WERI-Rb-1 (cell line): Measurements from ENCODE around the gene KLF4.

ENCODE experiments used
- DNase-seq: peaks from one replicate; pipeline ENCODE4 v3.0.0-alpha.2; 2020
- H3K27ac ChIP-seq: fragments of 250-450 bp; sonication (Bioruptor Pico); 2 replicates; pipeline ENCODE4 v1.5.1; 2020; ENCODE audit warnings: mild to moderate bottlenecking, moderate library complexity
- H3K27me3 ChIP-seq: fragments of 250-450 bp; sonication (Bioruptor Pico); 2 replicates; pipeline ENCODE4 v1.5.1; 2021; ENCODE audit warnings: mild to moderate bottlenecking, low read depth, moderate library complexity; ENCODE audit not compliant: insufficient read depth, severe bottlenecking
- H3K36me3 ChIP-seq: fragments of 250-450 bp; sonication (Bioruptor Pico); 2 replicates; pipeline ENCODE4 v1.5.1; 2020; ENCODE audit warnings: mild to moderate bottlenecking, moderate library complexity
- H3K4me3 ChIP-seq: 2 replicates; pipeline ENCODE4 v1.5.1; 2011; ENCODE audit warnings: low read depth, mild to moderate bottlenecking, control low read depth, low read length
- H3K9me3 ChIP-seq: fragments of 250-450 bp; sonication (Bioruptor Pico); 2 replicates; pipeline ENCODE4 v1.5.1; 2021; ENCODE audit warnings: mild to moderate bottlenecking, moderate library complexity; ENCODE audit not compliant: severe bottlenecking
- CTCF ChIP-seq: IDR thresholded peaks from 2 replicates; pipeline ENCODE4 v1.5.1; 2011; ENCODE audit warnings: low read depth, mild to moderate bottlenecking, control low read depth, inconsistent platforms, low read length

Gene KLF4

GRCh38 chr9:107523539-107523938 lies 34.0 kb upstream of the KLF4 start:
- no peak overlapping the region for H3K27ac ChIP-seq
- no peaks in the 10 kb centered on the region for H3K36me3 ChIP-seq
- no peak for DNase-seq
- peaks cover 76% of the 10 kb centered on the region for H3K27me3 ChIP-seq
- peaks cover 3% of the 10 kb centered on the region for H3K9me3 ChIP-seq
- no peak for TF ChIP-seq CTCF
- H3K4me3 ChIP-seq: no peak overlapping the region

GRCh38 chr9:107520186-107520585 lies 30.6 kb upstream of the KLF4 start:
- Histone ChIP-seq H3K27me3 (peaks cover 69% of the 10 kb centered on the region), H3K27ac (no peak overlapping the region), H3K4me3 (no peak overlapping the region), H3K9me3 (peaks cover 3% of the 10 kb centered on the region), H3K36me3 (no peaks in the 10 kb centered on the region)
- no peak for DNase-seq
- TF ChIP-seq CTCF: no peak

GRCh38 chr9:107518037-107518807 lies 28.7 kb upstream of the KLF4 start:
- DNase-seq: no peak
- no peak overlapping the region for H3K4me3 ChIP-seq
- TF ChIP-seq CTCF: no peak
- H3K36me3 ChIP-seq: no peaks in the 10 kb centered on the region
- no peak overlapping the region for H3K27ac ChIP-seq
- H3K27me3 ChIP-seq: peaks cover 75% of the 10 kb centered on the region
- H3K9me3 ChIP-seq: peaks cover 3% of the 10 kb centered on the region

- no peak for DNase-seq
- H3K4me3 ChIP-seq: no peak overlapping the region
- H3K9me3 ChIP-seq: no peaks in the 10 kb centered on the region
- H3K27ac ChIP-seq: no peak overlapping the region
- H3K36me3 ChIP-seq: no peaks in the 10 kb centered on the region
- peaks cover 72% of the 10 kb centered on the region for H3K27me3 ChIP-seq
- TF ChIP-seq CTCF: no peak
Observed at GRCh38 chr9:107513464-107514100, 24.0 kb upstream of the KLF4 start.

GRCh38 chr9:107504585-107505455 lies 15.3 kb upstream of the KLF4 start:
- H3K36me3 ChIP-seq: no peaks in the 10 kb centered on the region
- peaks cover 41% of the 10 kb centered on the region for H3K27me3 ChIP-seq
- H3K9me3 ChIP-seq: no peaks in the 10 kb centered on the region
- no peak overlapping the region for H3K4me3 ChIP-seq
- no peak overlapping the region for H3K27ac ChIP-seq
- TF ChIP-seq CTCF: no peak
- DNase-seq: no peak
